CD4-positive, alpha-beta T cell (primary cell): Measurements from ENCODE around the gene BEGAIN. TPM values are rescaled to one million over a fixed set of nuclear protein-coding genes. Genes with fewer than 3 reads are reported as not detected.
A peak's percentile ranks its signal among the peaks of the same experiment; 100 is the strongest.

ENCODE experiments used
- ATAC-seq: fragments of 200-7000 bp; cut with Tn5 transposase; one replicate; pipeline ENCODE4 v1.10.0; 2022; ENCODE audit warnings: mild to moderate bottlenecking; ENCODE audit not compliant: poor library complexity
- CTCF ChIA-PET: fragments of 350-600 bp; sonication (Branson Sonifier 250); formaldehyde crosslinking; loops from one replicate; lab custom pipeline; 2021; ENCODE audit warnings: antibody characterized with exemption, inconsistent platforms; lab: Charles Lee
- POLR2A ChIA-PET: fragments of 350-600 bp; sonication (Branson Sonifier 250); formaldehyde crosslinking; loops from one replicate; lab custom pipeline; 2021; ENCODE audit warnings: antibody characterized with exemption, inconsistent platforms; lab: Charles Lee
- DNase-seq, 14 experiments: peaks; one replicate each; pipeline ENCODE4 v3.0.0-alpha.2; 2013 to 2020; ENCODE audit warnings: mixed read lengths in 2 of 14
- H3K27ac ChIP-seq, 2 donors: one replicate each; pipeline versions ENCODE4 v1.5.1 to v1.7.0; 2013; ENCODE audit warnings: low read length in 2 of 2, low read depth in 1 of 2, mild to moderate bottlenecking in 1 of 2
- H3K27me3 ChIP-seq, 2 experiments: 1 replicate in 1 of 2; 2 replicates in 1 of 2; pipeline versions ENCODE4 v1.6.1 to v1.7.0; 2013; ENCODE audit warnings: low read length in 2 of 2, control low read depth in 1 of 2, mild to moderate bottlenecking in 1 of 2, moderate library complexity in 1 of 2; ENCODE audit not compliant: insufficient read depth in 2 of 2, control insufficient read depth in 1 of 2
- H3K36me3 ChIP-seq: one replicate; pipeline ENCODE4 v1.6.1; 2013; ENCODE audit warnings: low read length, control low read depth; ENCODE audit not compliant: insufficient read depth
- H3K4me1 ChIP-seq: one replicate; pipeline ENCODE4 v1.6.1; 2013; ENCODE audit warnings: low read length, control low read depth; ENCODE audit not compliant: insufficient read depth
- H3K4me3 ChIP-seq: one replicate; pipeline ENCODE4 v1.5.1; 2013; ENCODE audit warnings: mild to moderate bottlenecking, low read length, moderate library complexity
- H3K9me3 ChIP-seq, 2 experiments: 1 replicate in 1 of 2; 2 replicates in 1 of 2; pipeline versions ENCODE4 v1.6.1 to v1.7.0; 2013; ENCODE audit warnings: low read length in 2 of 2, mild to moderate bottlenecking in 2 of 2, control low read depth in 1 of 2, moderate library complexity in 1 of 2; ENCODE audit not compliant: control insufficient read depth in 1 of 2, insufficient read depth in 1 of 2
- H3K27ac Mint-ChIP-seq: one replicate; pipeline ENCODE4 v1.8.0; 2020; ENCODE audit warnings: mixed read lengths
- H3K27me3 Mint-ChIP-seq: one replicate; pipeline ENCODE4 v1.8.0; 2021; ENCODE audit warnings: mixed read lengths
- H3K36me3 Mint-ChIP-seq: one replicate; pipeline ENCODE4 v1.8.0; 2021; ENCODE audit warnings: low read depth, mixed read lengths
- H3K4me1 Mint-ChIP-seq: one replicate; pipeline ENCODE4 v1.8.0; 2021; ENCODE audit warnings: low read depth, mixed read lengths
- H3K4me3 Mint-ChIP-seq: one replicate; pipeline ENCODE4 v1.8.0; 2020; ENCODE audit warnings: mild to moderate bottlenecking, mixed read lengths
- H3K9me3 Mint-ChIP-seq: one replicate; pipeline ENCODE4 v1.8.0; 2020; ENCODE audit warnings: mixed read lengths
- CTCF ChIP-seq: fragments of 200-600 bp; IDR thresholded peaks from one replicate; pipeline ENCODE4 v1.8.0; 2022; ENCODE audit warnings: antibody characterized with exemption, mild to moderate bottlenecking
- intact Hi-C, 2 experiments: fragments of 100-400 bp; cut with DNase I in 1 of 2; cut with micrococcal nuclease in 1 of 2; formaldehyde crosslinking; loops; one replicate each; pipeline versions ENCODE4 v1.15.1 to v1.9.0; 2023 to 2025; cut with DNase I, micrococcal nuclease
- total RNA-seq, 174 experiments: library from RNA in 2 of 174; stranded (reverse) in 2 of 174; gene quantifications; one replicate each; pipeline ENCODE4 v1.2.3 and lab custom pipeline; 2021 to 2026

Gene BEGAIN
- total RNA-seq, 2 experiments from 2014 or later, result 1.5 to 2.0 TPM

DNA sequence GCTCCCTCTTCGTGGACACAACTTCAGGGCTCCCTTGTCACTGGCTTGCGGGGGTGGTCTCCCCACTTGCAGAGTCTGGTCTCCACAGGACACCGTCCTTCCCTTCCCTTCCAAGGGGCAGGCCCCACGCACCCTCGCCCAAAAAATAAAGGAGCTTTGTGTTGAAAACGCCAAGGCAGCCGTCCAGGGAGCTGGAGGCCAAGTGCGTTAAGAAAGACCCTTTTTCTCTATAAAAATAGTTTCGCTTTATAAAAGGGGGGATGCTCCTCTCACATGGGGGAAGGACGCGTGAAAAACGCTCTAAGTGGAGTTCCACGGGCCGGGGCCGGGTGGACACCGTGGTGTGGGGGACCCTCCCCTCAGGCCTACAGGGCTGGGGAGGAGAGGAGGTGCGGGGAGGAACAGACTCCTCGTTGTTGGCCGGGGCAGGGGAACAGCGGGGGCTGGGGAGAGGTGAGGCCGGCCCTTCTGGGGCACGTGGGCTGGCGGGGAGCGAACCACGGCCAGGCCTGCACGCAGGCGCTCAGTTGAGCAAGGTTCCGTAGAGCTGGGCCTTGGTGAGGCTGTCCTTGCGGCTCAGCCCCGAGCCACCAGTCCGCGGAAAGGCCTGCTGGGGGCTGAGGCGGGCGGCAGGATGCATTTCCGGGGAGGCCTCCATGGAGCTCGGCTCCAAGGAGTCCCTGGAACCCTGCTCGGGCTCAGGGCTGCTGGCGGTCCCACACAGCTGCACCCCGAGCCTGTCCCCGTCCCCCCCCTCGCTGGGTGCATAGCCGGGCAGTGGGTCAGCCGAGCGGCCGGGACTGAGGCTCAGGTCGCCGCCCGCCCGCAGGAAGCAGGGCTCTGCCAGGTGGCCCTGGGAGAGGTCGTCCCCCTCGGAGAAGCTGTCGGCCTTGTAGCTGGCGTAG lies 49.5 kb downstream of the BEGAIN start:
- Mint-ChIP-seq H3K27me3 (no peaks in the 10 kb centered on the region), H3K9me3 (no peaks in the 10 kb centered on the region), H3K4me3 (no peak overlapping the region), H3K36me3 (no peaks in the 10 kb centered on the region), H3K27ac (no peak overlapping the region), H3K4me1 (no peaks in the 10 kb centered on the region)
- no peak for ATAC-seq
- intact Hi-C loops, result no loop called here
- Histone ChIP-seq H3K4me1 (peaks cover 17% of the 10 kb centered on the region), H3K27ac (no peak overlapping the region), H3K36me3 (no peaks in the 10 kb centered on the region), H3K27me3 (no peaks in the 10 kb centered on the region), H3K9me3 (peaks cover 0 to 11% of the 10 kb centered on the region in 2 experiments), H3K4me3 (no peak overlapping the region)
- peak in 1 of 14 experiments; percentile 14 for DNase-seq
- ChIA-PET POLR2A (interaction anchor here (1.0 kb wide), 1 partner anchor 9 kb away, joined by 3 read pairs; no protein-coding TSS in a partner anchor), CTCF (no interaction called here)
- TF ChIP-seq CTCF, result no peak

DNA sequence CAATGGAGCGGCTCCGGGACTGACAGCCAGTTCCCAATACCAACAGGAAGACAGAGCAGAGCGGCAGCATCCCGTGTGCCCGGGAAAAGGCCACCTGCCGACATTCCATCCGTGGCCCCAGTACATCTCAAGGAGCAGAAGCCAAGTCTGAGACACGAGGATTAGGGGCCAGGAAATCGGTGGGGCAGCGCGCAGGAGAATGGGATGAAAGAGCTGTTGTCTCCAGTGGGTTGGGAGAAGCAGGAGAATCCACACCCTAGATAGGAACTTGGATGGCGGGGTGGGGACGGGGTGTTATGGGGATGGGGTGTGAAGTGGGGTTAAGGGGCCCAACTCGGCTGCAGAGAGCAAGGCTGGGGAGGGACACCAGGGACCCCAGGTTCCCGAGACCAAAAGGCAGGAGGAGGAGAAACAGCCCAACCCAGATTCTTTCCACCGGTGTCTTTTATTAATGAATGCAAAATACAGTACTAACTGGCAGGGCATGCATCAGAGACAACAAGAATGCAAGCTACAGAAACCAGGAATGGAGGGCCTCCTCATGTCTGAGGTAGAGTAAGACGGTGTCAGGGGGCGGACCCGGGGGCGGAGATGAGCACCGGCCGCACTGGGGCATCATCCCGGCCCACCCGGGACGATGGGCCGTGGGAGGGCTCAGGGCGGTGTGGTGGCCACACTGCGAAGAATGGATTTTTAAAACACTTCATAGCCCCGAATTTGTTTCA lies 50.3 kb downstream of the BEGAIN start:
- no peak for TF ChIP-seq CTCF
- POLR2A ChIA-PET, result interaction anchor here (1.0 kb wide), 1 partner anchor 10 kb away, joined by 3 read pairs; no protein-coding TSS in a partner anchor
- DNase-seq, result peak in 1 of 14 experiments; percentile 2
- no peaks in the 10 kb centered on the region for H3K36me3 ChIP-seq
- H3K27ac Mint-ChIP-seq, result no peak overlapping the region
- H3K27me3 Mint-ChIP-seq, result no peaks in the 10 kb centered on the region
- peaks cover 0 to 11% of the 10 kb centered on the region in 2 experiments for H3K9me3 ChIP-seq
- no peaks in the 10 kb centered on the region for H3K4me1 Mint-ChIP-seq
- no peak overlapping the region for H3K4me3 Mint-ChIP-seq
- no peak overlapping the region for H3K27ac ChIP-seq
- peaks cover 19% of the 10 kb centered on the region for H3K4me1 ChIP-seq
- H3K36me3 Mint-ChIP-seq, result no peaks in the 10 kb centered on the region
- no peak for ATAC-seq
- no peaks in the 10 kb centered on the region for H3K9me3 Mint-ChIP-seq
- CTCF ChIA-PET, result no interaction called here
- intact Hi-C loops, result no loop called here
- H3K4me3 ChIP-seq, result no peak overlapping the region
- H3K27me3 ChIP-seq, result no peaks in the 10 kb centered on the region

DNA sequence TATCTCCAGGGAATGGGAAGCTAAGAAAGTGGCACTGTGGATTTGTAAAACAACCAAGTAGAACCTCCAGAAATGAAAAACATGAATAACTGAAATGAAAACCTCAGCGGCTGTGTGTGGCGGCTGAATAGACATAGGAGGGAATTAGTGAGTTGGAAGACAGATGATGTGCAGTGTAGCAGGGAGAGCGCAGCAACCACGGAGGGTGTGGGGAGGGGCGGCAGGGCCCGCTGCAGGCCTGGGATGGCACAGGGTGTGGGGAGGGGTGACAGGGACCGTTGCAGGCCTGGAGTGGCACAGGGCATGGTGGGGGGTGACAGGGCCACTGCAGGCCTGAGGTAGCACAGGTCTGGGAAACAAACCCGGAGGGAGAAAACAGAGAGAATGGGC lies 51.1 kb downstream of the BEGAIN start:
- H3K4me3 Mint-ChIP-seq, result no peak overlapping the region
- H3K36me3 Mint-ChIP-seq, result no peaks in the 10 kb centered on the region
- Histone ChIP-seq H3K4me1 (peaks cover 19% of the 10 kb centered on the region), H3K9me3 (peaks cover 0 to 11% of the 10 kb centered on the region in 2 experiments), H3K27me3 (no peaks in the 10 kb centered on the region), H3K4me3 (no peak overlapping the region), H3K36me3 (no peaks in the 10 kb centered on the region), H3K27ac (no peak overlapping the region)
- intact Hi-C loops, result no loop called here
- no peak overlapping the region for H3K27ac Mint-ChIP-seq
- no peaks in the 10 kb centered on the region for H3K9me3 Mint-ChIP-seq
- TF ChIP-seq CTCF, result no peak
- no peaks in the 10 kb centered on the region for H3K4me1 Mint-ChIP-seq
- ChIA-PET CTCF (no interaction called here), POLR2A (no interaction called here)
- DNase-seq (no peak), ATAC-seq (no peak)
- no peaks in the 10 kb centered on the region for H3K27me3 Mint-ChIP-seq
